ENCODE measurements around the gene KCND1.

The KCND1 gene

DNA sequence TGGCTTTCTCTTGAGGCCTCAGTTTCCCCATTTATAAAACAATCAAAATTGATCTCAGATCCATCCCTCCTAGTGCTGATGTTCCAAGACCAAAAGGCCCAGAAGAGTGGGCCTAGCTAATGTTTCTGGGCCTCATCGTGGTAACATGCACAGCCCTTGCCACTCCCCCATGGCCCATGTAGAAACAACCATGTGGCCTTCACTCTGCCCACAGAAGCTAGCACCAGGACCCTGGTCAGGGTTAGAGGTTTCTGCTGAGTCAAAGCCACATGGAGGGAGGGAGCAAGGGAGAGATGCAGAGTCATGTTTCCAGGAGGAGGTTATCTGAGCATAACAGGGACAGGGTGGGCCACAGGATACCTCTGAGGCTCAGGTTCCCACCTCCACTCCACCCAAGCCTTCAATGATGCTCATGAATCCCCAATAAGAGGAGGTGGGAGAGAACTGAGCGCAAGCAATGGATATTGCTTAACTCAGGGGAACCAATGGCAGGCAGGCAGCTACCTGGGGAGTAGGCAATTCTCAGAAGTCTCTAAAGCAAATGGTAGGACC, 31.2 kb downstream of the KCND1 start:
- no peaks in the 10 kb centered on the region for H3K79me1 ChIP-seq (ENCODE audit: low read length)
- H4K8ac ChIP-seq (ENCODE audit: low read depth, low read length), result no peak overlapping the region
- no peak overlapping the region for H2BK120ac ChIP-seq (ENCODE audit: low read depth, low read length)
- no peak overlapping the region for H3K4ac ChIP-seq (ENCODE audit: low read depth, low read length)
- H3K4me2 ChIP-seq (ENCODE audit: low read length), result no peak overlapping the region
- no peak overlapping the region for H3K56ac ChIP-seq (ENCODE audit: low read length)
- H3K23ac ChIP-seq (ENCODE audit: low read length), result no peak overlapping the region
- H3K9ac ChIP-seq (ENCODE audit: low read length), result no peak overlapping the region
- no peaks in the 10 kb centered on the region for H3K36me3 ChIP-seq (ENCODE audit: control insufficient read depth, insufficient read depth, low read length)
- H3K18ac ChIP-seq (ENCODE audit: low read length), result no peak overlapping the region
- DNase-seq, result no peak
- H3K27ac ChIP-seq (ENCODE audit: low read depth, low read length), result no peak overlapping the region
- no peaks in the 10 kb centered on the region for H3K27me3 ChIP-seq (ENCODE audit: insufficient read depth, low read length, poor library complexity)
- H2AK5ac ChIP-seq (ENCODE audit: low read length), result no peak overlapping the region
- no peak overlapping the region for H3K4me3 ChIP-seq (ENCODE audit: low read length)
- WGBS (ENCODE audit: extremely low coverage, insufficient coverage, low lambda C conversion rate), result no CpG with 5 or more reads among the region's 2 CpGs
- no peaks in the 10 kb centered on the region for H3K4me1 ChIP-seq (ENCODE audit: control insufficient read depth, low read depth, low read length)
- no peak overlapping the region for H2BK5ac ChIP-seq (ENCODE audit: low read length)
- H4K5ac ChIP-seq (ENCODE audit: low read length), result no peak overlapping the region
- H2BK15ac ChIP-seq (replicated peaks; ENCODE audit: low read depth), result no peak overlapping the region
- peaks cover 6% of the 10 kb centered on the region for H3K79me2 ChIP-seq (ENCODE audit: control insufficient read depth, insufficient read depth, low read length)

DNA sequence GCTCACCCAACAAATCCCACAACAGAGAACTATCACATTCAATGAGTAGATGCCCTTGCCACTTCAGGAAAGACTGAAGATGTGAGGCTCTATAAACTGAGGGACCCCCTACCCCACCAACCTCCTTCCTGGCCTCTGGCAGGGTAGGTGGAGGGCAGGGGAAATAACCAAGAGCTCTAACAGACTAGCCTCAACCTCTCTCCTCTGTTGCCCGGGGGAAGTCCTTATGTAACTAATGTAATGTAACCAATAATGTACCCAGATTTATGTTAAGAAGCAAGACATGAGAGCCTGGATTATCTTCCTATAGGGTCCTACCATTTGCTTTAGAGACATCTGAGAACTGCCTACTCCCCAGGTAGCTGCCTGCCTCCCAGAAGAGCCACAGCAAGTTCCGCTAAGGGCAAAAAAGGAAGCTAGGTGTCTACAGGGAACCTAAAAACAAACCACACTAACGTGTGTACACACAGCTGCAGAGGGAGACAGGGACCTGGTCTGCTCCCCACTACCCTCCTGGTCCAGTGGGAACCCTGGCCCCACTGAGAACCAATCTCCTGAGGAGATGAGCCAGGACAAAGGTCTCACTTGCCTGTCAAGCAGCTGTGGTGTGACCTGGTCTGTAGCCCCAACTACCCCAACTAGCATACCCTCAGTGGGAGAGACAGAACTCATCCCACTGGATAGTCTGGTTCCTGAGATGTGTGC, 32.0 kb downstream of the KCND1 start:
- no peak overlapping the region for H3K23ac ChIP-seq (ENCODE audit: low read length)
- WGBS (ENCODE audit: extremely low coverage, insufficient coverage, low lambda C conversion rate), result no CpG with 5 or more reads among the region's 3 CpGs
- H3K27me3 ChIP-seq (ENCODE audit: insufficient read depth, low read length, poor library complexity), result no peaks in the 10 kb centered on the region
- H2BK5ac ChIP-seq (ENCODE audit: low read length), result no peak overlapping the region
- no peak overlapping the region for H3K4me2 ChIP-seq (ENCODE audit: low read length)
- H3K56ac ChIP-seq (ENCODE audit: low read length), result no peak overlapping the region
- no peaks in the 10 kb centered on the region for H3K79me1 ChIP-seq (ENCODE audit: low read length)
- H2BK15ac ChIP-seq (replicated peaks; ENCODE audit: low read depth), result no peak overlapping the region
- no peak overlapping the region for H3K27ac ChIP-seq (ENCODE audit: low read depth, low read length)
- no peak overlapping the region for H3K4me3 ChIP-seq (ENCODE audit: low read length)
- no peak overlapping the region for H2AK5ac ChIP-seq (ENCODE audit: low read length)
- no peak overlapping the region for H3K18ac ChIP-seq (ENCODE audit: low read length)
- H3K36me3 ChIP-seq (ENCODE audit: control insufficient read depth, insufficient read depth, low read length), result no peaks in the 10 kb centered on the region
- H4K8ac ChIP-seq (ENCODE audit: low read depth, low read length), result no peak overlapping the region
- peaks cover 6% of the 10 kb centered on the region for H3K79me2 ChIP-seq (ENCODE audit: control insufficient read depth, insufficient read depth, low read length)
- H4K5ac ChIP-seq (ENCODE audit: low read length), result no peak overlapping the region
- no peak for DNase-seq
- no peak overlapping the region for H3K9ac ChIP-seq (ENCODE audit: low read length)
- no peak overlapping the region for H2BK120ac ChIP-seq (ENCODE audit: low read depth, low read length)
- H3K4ac ChIP-seq (ENCODE audit: low read depth, low read length), result no peak overlapping the region
- no peaks in the 10 kb centered on the region for H3K4me1 ChIP-seq (ENCODE audit: control insufficient read depth, low read depth, low read length)

DNA sequence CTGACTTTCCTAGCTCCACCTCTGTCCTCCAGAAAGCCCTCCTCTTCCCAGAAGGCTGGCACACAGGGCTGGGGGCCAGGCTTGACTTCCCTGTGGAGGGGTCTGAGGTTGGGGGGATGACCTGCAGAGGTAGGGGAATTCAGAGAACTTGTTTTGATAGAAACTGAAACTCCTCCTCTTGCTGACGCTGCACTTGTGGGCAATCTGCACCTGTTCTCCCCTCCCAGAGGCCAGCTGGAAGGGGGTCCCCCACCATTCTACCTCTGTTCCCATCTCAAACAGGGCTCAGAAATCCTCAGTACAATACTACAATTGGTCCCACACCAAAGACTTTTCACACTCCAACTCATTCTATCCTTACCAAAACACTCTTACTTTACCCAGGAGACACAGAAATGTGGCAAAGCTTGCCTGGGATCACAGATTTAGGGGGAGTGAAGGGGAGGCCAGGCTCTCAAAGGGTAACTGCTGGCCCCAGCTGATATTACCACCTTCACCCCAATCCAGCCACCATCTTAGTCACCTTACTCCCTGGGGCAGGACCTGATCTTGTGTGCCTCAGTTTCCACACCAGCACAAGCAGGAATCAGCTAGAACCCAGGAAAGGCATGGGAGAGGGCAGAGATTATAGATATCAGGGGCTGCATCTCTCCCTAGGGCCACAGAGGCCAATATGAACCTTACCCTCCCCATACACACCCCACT, 32.8 kb downstream of the KCND1 start:
- H3K4me3 ChIP-seq (ENCODE audit: low read length), result no peak overlapping the region
- no peak overlapping the region for H2BK5ac ChIP-seq (ENCODE audit: low read length)
- no peak overlapping the region for H4K8ac ChIP-seq (ENCODE audit: low read depth, low read length)
- no peak overlapping the region for H3K4ac ChIP-seq (ENCODE audit: low read depth, low read length)
- no peaks in the 10 kb centered on the region for H3K27me3 ChIP-seq (ENCODE audit: insufficient read depth, low read length, poor library complexity)
- H3K4me2 ChIP-seq (ENCODE audit: low read length), result no peak overlapping the region
- H3K79me1 ChIP-seq (ENCODE audit: low read length), result no peaks in the 10 kb centered on the region
- no peak overlapping the region for H3K23ac ChIP-seq (ENCODE audit: low read length)
- DNase-seq, result no peak
- no peak overlapping the region for H2BK15ac ChIP-seq (replicated peaks; ENCODE audit: low read depth)
- H3K9ac ChIP-seq (ENCODE audit: low read length), result no peak overlapping the region
- H3K36me3 ChIP-seq (ENCODE audit: control insufficient read depth, insufficient read depth, low read length), result peaks cover 2% of the 10 kb centered on the region
- no peak overlapping the region for H2AK5ac ChIP-seq (ENCODE audit: low read length)
- H3K27ac ChIP-seq (ENCODE audit: low read depth, low read length), result no peak overlapping the region
- no peak overlapping the region for H3K18ac ChIP-seq (ENCODE audit: low read length)
- peaks cover 6% of the 10 kb centered on the region for H3K79me2 ChIP-seq (ENCODE audit: control insufficient read depth, insufficient read depth, low read length)
- no peak overlapping the region for H2BK120ac ChIP-seq (ENCODE audit: low read depth, low read length)
- H3K56ac ChIP-seq (ENCODE audit: low read length), result no peak overlapping the region
- no peaks in the 10 kb centered on the region for H3K4me1 ChIP-seq (ENCODE audit: control insufficient read depth, low read depth, low read length)
- no peak overlapping the region for H4K5ac ChIP-seq (ENCODE audit: low read length)
- WGBS (ENCODE audit: extremely low coverage, insufficient coverage, low lambda C conversion rate), result no CpG with 5 or more reads among the region's 1 CpG

DNA sequence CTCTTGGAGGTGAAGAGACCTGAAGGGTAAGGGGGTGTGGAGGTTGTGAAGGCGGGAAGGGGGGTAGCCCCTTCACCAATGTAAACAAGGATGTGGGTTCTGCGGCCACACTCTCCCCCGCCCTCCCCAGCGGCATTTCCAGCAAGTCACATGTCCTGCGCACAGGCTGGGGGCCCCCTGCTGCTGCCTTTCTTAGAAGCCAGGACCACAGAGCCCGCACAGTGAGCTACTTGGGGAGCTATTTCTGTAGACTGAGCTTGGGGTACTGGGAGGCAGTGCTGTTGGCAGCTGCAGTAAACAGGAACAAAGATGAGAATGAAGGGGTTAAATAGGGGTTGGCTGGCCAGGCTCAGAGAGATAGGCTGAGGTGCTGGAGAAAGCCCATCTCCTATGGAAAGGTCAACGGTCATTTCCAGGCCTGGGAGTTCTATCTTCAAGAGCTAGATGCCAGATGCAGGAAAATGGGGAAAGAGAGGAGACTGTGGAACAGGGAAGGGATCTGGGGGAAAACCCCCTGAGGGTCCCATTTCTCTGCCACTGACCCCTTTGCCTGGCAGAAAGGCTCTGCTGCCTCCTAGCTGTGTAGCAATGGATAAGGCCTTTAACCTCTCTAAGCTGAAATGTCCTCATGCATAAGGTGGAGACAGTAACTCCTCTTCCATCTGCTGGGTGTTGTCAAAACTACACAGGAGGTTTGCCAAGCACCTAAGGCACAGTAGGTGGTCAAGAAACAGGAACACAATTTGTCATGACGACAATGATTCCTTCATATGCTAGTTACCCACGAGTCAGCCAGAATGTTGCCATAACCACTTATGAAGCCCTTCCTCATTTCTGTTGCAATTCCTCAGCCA, 34.4 kb downstream of the KCND1 start:
- Histone ChIP-seq H3K23ac (ENCODE audit: low read length) (no peak overlapping the region), H3K27ac (ENCODE audit: low read depth, low read length) (no peak overlapping the region), H3K56ac (ENCODE audit: low read length) (peak overlapping the region; percentile 64), H3K4ac (ENCODE audit: low read depth, low read length) (peak overlapping the region; percentile 21), H4K8ac (ENCODE audit: low read depth, low read length) (no peak overlapping the region), H3K9ac (ENCODE audit: low read length) (peak overlapping the region; percentile 23), H3K36me3 (ENCODE audit: control insufficient read depth, insufficient read depth, low read length) (peaks cover 2% of the 10 kb centered on the region), H3K4me2 (ENCODE audit: low read length) (no peak overlapping the region), H3K79me2 (ENCODE audit: control insufficient read depth, insufficient read depth, low read length) (peaks cover 6% of the 10 kb centered on the region), H3K4me1 (ENCODE audit: control insufficient read depth, low read depth, low read length) (no peaks in the 10 kb centered on the region), H2BK5ac (ENCODE audit: low read length) (no peak overlapping the region), H2BK120ac (ENCODE audit: low read depth, low read length) (no peak overlapping the region), H4K5ac (ENCODE audit: low read length) (no peak overlapping the region), H3K79me1 (ENCODE audit: low read length) (no peaks in the 10 kb centered on the region), H3K27me3 (ENCODE audit: insufficient read depth, low read length, poor library complexity) (no peaks in the 10 kb centered on the region), H3K18ac (ENCODE audit: low read length) (no peak overlapping the region), H2AK5ac (ENCODE audit: low read length) (no peak overlapping the region), H3K4me3 (ENCODE audit: low read length) (no peak overlapping the region), H2BK15ac (replicated peaks; ENCODE audit: low read depth) (no peak overlapping the region)
- WGBS (ENCODE audit: extremely low coverage, insufficient coverage, low lambda C conversion rate), result no CpG with 5 or more reads among the region's 9 CpGs
- DNase-seq, result peak; percentile 70

DNA sequence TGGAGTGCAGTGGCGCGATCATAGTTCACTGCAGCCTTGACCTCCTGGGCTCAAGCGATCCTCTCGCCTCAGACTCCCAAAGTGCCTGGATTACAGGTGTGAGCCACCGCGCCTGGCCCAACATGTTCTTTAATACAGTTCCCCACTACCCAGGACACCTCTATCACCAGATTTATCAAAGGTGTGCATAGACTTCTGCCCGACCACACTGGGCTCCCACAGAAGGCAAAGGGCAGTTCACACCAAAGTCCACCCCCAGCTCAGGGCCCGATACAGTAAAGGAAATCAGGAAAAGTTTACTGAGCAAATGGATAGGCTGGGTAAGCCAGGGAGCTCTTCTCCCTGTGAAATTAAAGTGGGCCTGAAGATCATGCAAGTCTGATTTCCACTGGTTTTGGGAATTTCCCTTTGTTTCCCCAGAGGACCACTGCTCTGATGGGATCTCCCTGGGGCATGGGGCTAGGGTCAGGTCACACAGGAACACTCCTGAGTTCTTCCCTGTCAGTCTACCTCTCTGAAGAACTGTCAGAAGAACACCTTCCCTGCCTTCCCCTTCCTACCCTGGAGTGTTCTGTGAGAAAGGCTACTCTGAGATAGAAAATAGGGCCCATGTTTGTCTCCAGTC, 35.1 kb downstream of the KCND1 start:
- H4K8ac ChIP-seq (ENCODE audit: low read depth, low read length), result no peak overlapping the region
- H3K56ac ChIP-seq (ENCODE audit: low read length), result peak overlapping the region; percentile 37
- H3K4me3 ChIP-seq (ENCODE audit: low read length), result no peak overlapping the region
- no peaks in the 10 kb centered on the region for H3K4me1 ChIP-seq (ENCODE audit: control insufficient read depth, low read depth, low read length)
- H3K36me3 ChIP-seq (ENCODE audit: control insufficient read depth, insufficient read depth, low read length), result peaks cover 2% of the 10 kb centered on the region
- no peak overlapping the region for H3K4ac ChIP-seq (ENCODE audit: low read depth, low read length)
- DNase-seq, result no peak
- no peaks in the 10 kb centered on the region for H3K79me1 ChIP-seq (ENCODE audit: low read length)
- no peak overlapping the region for H2BK15ac ChIP-seq (replicated peaks; ENCODE audit: low read depth)
- H2BK120ac ChIP-seq (ENCODE audit: low read depth, low read length), result no peak overlapping the region
- H3K27me3 ChIP-seq (ENCODE audit: insufficient read depth, low read length, poor library complexity), result no peaks in the 10 kb centered on the region
- no peak overlapping the region for H3K4me2 ChIP-seq (ENCODE audit: low read length)
- H3K18ac ChIP-seq (ENCODE audit: low read length), result no peak overlapping the region
- H2AK5ac ChIP-seq (ENCODE audit: low read length), result no peak overlapping the region
- H4K5ac ChIP-seq (ENCODE audit: low read length), result no peak overlapping the region
- WGBS (ENCODE audit: extremely low coverage, insufficient coverage, low lambda C conversion rate), result no CpG with 5 or more reads among the region's 8 CpGs
- peak overlapping the region; percentile 4 for H3K9ac ChIP-seq (ENCODE audit: low read length)
- no peak overlapping the region for H3K23ac ChIP-seq (ENCODE audit: low read length)
- no peak overlapping the region for H2BK5ac ChIP-seq (ENCODE audit: low read length)
- peaks cover 6% of the 10 kb centered on the region for H3K79me2 ChIP-seq (ENCODE audit: control insufficient read depth, insufficient read depth, low read length)
- H3K27ac ChIP-seq (ENCODE audit: low read depth, low read length), result no peak overlapping the region
